Skin of body (tissue), 2 donors: Measurements from ENCODE around the gene SERTAD2. TPM values are rescaled to one million over a fixed set of nuclear protein-coding genes. Genes with fewer than 3 reads are reported as not detected.

Experiments
- DNase-seq: peaks from one replicate; lab custom pipeline; 2025; lab: John Stamatoyannopoulos, UW
- total RNA-seq: library from RNA; depleted of rRNA; stranded (reverse); fragments of >200 nt; gene quantifications from one replicate; pipeline ENCODE4 v1.2.3, GENCODE V29; 2014

The SERTAD2 gene
- total RNA-seq, 1 donor from 2014 or later: 18.7 TPM

DNA sequence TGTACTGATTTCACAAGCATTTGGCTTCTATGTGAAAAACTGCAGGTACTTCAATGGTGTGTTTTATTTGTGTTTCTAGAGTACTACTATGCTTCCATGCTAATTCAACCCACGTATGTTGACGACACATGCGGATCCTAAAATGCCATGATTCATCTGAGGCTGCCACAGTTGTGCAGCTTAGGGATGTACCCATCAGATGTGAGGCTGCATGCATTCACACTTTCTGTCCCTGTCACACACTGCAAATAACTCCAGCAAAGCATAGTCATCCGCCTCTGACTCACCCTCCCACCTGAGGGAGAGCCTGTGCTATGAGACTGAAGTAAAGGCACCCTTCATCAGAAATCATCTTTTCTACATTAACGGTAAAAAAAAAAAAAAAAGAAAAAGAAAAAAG, 22.1 kb upstream of the SERTAD2 start:
- no peak for DNase-seq

- no peak for DNase-seq
Measured at GRCh38 chr2:64672708-64673107, 19.0 kb upstream of the SERTAD2 start.

GRCh38 chr2:64670047-64670446, 16.3 kb upstream of the SERTAD2 start:
- no peak for DNase-seq

- no peak for DNase-seq
Measured at GRCh38 chr2:64669288-64669687, 15.6 kb upstream of the SERTAD2 start.

- no peak for DNase-seq
Measured at GRCh38 chr2:64668542-64668941, 14.8 kb upstream of the SERTAD2 start.

DNA sequence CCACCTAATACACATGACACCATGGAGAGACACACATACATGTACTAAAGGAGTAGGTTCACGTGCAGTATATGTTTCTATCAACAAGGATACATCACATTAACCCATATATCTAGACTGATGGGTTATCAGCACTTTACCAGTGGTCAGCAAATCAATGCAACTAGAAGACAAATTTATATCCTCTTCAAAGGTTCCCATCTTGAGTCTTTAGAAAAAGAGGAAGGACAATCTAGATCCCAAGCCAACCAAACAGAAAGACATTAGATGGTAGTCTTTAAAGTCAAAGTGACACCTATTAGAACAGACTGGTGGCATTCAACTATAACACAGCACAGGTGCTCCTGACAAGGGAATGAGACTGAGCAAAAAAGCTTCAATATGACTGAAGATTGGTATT, 13.8 kb upstream of the SERTAD2 start:
- no peak for DNase-seq

GRCh38 chr2:64666810-64667438, 13.2 kb upstream of the SERTAD2 start:
- DNase-seq: no peak

- DNase-seq: no peak
Measured at GRCh38 chr2:64665709-64666108, 12.0 kb upstream of the SERTAD2 start.

DNA sequence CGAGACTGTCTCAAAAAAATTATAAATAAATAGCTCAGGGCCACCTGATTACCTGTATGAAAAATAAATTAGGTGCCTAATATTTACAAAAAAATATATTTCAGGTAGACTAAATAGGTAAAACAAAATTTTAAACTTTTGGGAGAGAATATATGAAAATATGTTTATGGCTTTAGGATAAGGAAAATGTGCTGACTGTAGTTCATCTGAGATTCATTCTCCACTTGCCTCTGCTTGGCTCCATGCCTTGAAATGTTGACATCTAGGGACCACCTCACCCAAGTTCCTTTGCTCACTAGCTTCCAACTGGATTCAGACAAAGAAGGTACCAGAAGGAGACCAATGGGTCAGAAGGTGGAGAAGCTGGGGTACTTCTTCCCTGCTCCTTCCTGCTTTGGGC, 9.7 kb upstream of the SERTAD2 start:
- DNase-seq: no peak

DNA sequence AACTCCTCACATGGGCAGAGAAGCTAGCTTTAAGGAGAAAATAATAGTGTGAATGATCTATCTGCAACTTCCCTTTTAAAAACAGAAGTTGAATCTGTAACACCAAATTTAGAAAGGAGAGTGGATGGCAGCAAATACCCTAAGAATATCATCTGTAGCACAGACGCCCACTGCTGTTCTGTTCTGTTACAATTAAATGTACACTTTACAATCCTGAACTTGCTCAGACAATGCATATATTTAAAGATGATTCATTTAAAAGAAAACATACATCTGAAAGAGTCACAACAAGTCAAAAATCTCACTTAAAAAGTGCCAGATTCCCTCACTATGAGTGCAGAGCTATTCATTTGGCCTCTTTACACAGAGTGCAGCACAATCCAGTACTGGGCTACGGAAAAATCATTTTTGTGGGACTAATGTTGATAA, 8.0 kb upstream of the SERTAD2 start:
- DNase-seq: no peak

DNA sequence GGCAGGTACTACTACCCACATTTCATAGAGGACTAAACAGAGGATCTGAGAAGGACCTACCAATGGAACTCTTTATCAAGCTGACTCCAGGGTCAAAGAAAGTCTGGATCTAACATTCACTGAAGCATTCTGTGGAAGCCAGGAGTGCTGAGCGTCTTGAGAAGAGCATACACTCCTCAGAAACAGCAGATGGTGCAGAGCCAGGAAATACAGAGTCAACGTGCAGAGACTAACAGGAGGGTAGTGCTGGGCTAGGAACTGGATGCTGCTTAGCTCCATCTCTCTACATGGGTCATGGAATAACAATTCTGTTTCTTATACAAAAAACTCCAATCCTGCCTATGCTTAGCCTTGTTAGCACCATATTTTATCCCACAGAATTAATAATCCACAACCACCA, 5.5 kb upstream of the SERTAD2 start:
- DNase-seq: no peak

DNA sequence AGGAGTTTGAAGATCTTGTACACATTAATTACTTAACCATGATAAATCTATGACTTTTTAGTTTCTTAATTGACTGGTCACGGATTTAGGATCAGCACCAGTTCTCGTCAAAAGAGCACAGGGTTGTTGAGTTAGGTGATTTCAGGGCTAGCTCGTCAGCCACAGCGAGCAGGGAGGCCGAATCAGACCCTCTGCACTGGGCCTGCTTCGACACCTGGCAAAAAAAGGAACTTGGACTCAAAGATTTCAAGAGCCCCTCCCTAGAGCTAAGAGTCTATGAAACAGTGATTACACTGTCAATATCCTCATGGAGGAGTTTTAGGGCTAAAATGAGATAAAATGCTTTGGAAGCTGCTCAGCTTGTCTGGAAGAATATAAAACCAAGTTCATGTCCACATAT, 4.6 kb upstream of the SERTAD2 start:
- DNase-seq: no peak

DNA sequence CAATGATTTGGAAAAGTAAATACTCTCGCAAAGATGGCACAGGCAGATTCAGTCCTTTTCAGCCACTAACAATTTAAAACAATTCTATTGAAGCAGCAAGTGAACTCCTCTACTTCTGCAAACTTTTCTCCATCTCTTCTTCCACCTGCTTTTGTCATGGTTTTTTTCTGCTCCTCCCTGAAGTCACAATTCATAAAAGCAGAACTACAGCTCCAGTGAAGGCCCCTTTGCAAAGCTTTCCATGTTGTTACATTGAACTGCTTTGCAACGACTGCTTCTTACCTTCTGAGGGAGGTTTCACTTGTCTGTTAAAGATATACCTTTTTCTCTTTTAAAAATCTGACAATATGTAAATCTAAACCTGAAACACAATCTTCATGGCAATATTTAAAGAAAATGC, 3.7 kb upstream of the SERTAD2 start:
- DNase-seq: no peak

DNA sequence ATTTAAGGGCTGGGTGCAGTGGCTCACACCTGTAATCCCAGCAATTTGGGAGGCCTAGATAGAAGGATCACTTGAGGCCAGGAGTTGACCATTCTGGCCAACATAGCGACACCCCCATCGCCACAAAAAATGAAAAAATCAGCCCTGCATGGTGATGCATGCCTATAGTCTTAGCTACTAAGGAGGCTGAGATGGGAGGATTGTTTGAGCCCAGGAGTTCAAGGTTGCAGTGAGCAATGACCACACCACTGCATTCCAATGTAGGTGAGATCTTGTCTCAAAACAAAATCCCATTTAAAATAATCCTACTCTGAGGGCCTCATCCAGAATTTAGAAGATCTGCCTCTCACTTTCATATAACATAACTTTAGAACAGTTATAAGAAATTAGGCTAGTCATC, 2.7 kb upstream of the SERTAD2 start:
- no peak for DNase-seq

DNA sequence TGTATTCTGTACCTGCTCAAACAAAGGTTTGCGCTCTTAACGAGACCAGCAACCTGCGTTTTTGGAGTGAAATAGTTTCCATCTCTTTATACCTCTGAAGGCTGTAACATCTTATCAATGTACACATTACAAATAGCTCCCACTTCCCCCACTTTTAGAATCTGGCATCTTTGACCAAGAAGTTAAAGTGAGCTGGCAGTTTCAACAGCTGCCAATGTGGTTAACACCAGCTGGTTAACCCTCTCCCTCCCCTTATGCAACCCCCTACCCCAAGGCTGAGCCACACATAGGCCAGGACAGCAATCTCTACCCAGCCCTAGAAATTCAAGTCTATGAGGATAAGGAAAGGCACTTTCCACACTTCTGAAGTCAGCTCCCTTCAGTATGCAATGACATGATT, 2.2 kb upstream of the SERTAD2 start:
- no peak for DNase-seq

DNA sequence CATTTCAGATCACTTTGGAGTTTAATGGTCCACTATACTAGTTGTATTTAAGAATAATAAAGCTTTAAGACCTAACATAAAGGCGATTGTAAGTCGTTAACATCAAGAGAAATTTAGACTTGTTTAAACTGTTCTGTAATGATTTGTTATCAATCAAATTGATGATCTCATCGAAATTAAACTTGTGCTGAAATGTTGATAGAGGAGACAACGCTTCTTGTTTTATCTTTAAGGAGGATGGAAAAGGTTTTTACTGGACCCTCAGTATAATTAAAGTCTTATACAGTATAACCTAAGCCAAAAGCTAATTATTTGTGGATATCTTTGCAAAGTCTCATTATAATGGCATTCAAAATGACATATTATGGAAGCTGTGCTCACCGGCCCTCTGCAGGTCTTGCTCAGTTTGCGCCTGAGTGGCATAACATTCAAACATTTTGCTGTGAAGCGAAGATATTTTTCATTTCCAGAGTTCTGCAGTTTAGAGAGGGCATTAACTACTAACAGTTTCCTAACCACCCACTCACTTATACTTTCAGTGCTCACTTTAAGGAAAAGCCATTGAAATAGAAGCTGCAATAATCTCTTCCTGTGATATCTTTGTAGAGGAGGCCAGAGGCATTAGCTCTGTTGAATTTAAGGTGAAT, 1.4 kb upstream of the SERTAD2 start:
- peak; percentile 23 for DNase-seq

DNA sequence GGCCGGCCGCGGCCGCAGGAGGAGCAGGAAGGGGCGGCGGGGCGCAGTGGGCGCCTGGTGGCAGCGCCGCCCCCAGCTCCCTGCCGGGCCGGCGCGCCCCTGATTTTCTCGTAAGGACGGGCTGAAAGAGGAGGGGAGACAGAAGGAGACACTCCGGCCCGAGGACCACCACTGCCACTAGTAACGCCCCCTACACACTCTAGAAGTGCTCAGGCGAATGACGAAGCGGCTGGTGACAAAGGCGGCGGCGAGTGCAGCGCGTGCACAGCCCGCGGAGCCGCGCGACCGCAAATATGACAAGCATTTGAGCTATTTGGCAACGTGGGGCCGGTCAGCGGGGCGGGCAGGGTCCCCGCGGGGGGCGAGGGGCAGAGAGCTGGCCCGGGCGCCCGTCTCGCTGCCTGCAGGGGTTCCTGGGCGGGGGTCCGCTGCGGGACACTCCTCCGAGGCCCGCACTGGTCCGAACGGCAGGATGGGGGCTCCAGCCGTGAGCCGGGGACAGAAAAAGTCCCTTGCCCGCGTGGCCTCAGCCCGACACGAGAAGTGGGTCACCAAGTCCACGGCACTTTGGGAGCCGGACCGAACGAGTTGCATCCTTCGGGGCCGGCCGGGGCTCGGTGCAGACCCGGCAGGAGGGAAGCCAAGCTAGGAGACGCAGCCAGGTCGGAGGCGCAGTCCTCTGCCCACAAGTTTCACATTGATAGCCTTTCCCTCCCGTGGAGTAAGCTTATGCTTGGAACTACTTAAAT, 524 bp upstream of the SERTAD2 start:
- peak; percentile 72 for DNase-seq

DNA sequence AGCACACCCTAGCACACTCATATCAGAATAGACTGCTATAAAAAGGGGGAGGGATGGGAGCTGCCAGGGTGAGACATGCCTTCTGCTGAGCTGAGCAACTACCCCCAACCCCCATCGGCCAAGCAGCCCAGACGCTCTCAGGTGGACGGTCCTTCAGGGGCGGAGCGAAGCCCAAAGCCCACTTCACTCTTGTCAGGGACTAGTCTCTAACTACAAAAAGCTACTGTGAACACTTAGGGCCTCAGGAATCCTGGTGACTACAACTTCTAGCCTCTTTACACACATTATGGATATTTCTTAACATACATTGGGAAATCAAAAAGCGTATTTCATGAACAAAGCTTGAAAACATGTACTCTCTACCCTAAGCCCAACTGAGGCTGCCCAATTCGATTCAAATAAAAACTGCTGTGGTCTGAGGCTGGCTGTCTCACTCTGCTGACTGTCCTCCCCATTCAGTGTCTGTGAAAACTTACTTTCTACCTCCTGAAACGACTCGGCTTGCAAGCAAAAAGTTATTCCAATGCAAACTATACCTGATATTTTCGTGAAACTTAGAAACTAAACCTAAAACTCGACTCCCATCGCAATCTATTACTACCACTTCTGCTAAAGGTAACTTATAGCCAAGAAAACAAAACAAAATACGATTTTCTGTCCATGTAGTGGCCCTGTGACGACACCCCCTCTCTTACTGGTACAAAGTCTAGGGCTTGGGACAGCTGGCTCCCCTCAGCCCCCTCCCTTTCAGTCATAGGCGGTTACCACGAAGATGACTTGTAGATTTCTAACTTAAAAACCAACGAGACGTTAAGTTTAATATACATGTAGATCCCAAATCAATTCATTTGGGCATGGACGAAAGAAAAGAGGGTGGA, 1.2 kb downstream of the SERTAD2 start:
- DNase-seq: peak; percentile 17

- no peak for DNase-seq
Measured at GRCh38 chr2:64651590-64651989, 2.1 kb downstream of the SERTAD2 start.

GRCh38 chr2:64650722-64651338, 2.9 kb downstream of the SERTAD2 start:
- no peak for DNase-seq

DNA sequence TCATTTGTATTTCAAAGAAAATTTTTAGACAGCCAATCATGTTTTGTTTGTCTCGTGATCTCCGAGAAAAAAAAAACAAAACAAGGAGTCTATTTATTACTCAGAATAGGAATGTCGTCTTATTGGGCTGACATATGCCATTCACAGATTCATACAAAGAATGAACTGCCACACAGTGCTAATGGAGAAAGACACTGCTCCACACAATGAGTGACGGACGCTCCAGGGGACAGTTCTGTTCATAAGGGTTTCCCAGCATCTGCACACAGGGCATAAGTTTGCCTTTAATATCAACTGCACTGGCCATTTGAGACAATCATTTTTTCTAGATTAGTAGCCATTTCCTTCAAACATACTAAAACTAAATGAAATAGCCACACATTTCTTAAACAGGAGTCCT, 3.4 kb downstream of the SERTAD2 start:
- DNase-seq: no peak
